ENCODE results near the gene CTTNBP2. TPM values are rescaled to one million over a fixed set of nuclear protein-coding genes. Genes with fewer than 3 reads are reported as not detected.

Gene CTTNBP2
- total RNA-seq, 1 experiment from 2014 or later = 17.6 TPM

DNA sequence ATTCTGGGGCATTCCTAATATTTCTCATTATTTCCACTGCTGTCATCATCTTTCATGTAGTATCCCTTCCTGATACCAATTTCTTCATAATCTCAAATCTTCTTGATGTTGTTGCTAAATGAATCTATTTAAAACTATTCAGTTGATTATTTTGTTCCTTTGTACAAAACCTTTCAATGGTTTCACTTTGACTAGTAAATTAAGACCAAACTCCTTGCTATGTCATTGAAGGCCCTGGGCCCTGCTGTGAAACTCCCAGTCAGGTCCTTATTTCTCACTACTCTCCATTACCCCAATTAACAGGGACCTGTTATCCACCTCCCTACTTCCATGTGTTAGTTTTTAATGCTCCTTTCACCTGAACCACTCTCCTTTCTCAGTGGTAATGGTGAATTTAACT, 97.0 kb downstream of the CTTNBP2 start:
- Histone ChIP-seq H3K23me2 (ENCODE audit: insufficient read length, low read depth, low read length, poor library complexity, severe bottlenecking) (no peaks in the 10 kb centered on the region), H3K4ac (ENCODE audit: low read depth, low read length) (no peak overlapping the region), H3K4me1 (ENCODE audit: insufficient read depth, low read length) (no peaks in the 10 kb centered on the region), H2BK5ac (ENCODE audit: insufficient read length, low read length) (no peak overlapping the region), H2BK12ac (ENCODE audit: insufficient read length, low read depth, low read length) (no peak overlapping the region), H2AFZ (ENCODE audit: low read length) (no peak overlapping the region), H3K27me3 (ENCODE audit: insufficient read depth, low read length) (no peaks in the 10 kb centered on the region), H2AK5ac (ENCODE audit: insufficient read length, low read length) (no peak overlapping the region), H3T11ph (ENCODE audit: low read length) (no peak overlapping the region), H3K79me2 (ENCODE audit: insufficient read depth, low read length) (no peaks in the 10 kb centered on the region), H3K27ac (ENCODE audit: insufficient read length, low read depth, low read length) (no peak overlapping the region), H2BK15ac (ENCODE audit: low read depth, low read length) (no peak overlapping the region), H3K18ac (ENCODE audit: insufficient read length, low read depth, low read length) (no peak overlapping the region), H2BK120ac (ENCODE audit: low read depth, low read length, poor library complexity, severe bottlenecking) (no peak overlapping the region), H4K8ac (replicated peaks; ENCODE audit: insufficient read length, low read depth, low read length) (no peak overlapping the region), H3K23ac (ENCODE audit: insufficient read length, low read depth, low read length) (no peak overlapping the region), H3K4me2 (ENCODE audit: insufficient read depth, insufficient read length, low read length) (no peak overlapping the region), H4K91ac (ENCODE audit: insufficient read length, low read depth, low read length) (no peak overlapping the region), H3K9me3 (ENCODE audit: control insufficient read depth, low read depth, low read length) (no peaks in the 10 kb centered on the region), H4K20me1 (ENCODE audit: control insufficient read depth, insufficient read depth, insufficient read length) (no peaks in the 10 kb centered on the region), H2BK20ac (ENCODE audit: low read depth, low read length, poor library complexity, severe bottlenecking) (no peak overlapping the region), H4K5ac (ENCODE audit: insufficient read length, low read depth, low read length) (no peak overlapping the region), H3K14ac (ENCODE audit: insufficient read depth, low read length) (no peak overlapping the region), H3K79me1 (ENCODE audit: insufficient read depth, low read depth, low read length, poor library complexity, severe bottlenecking) (no peaks in the 10 kb centered on the region), H3K56ac (ENCODE audit: insufficient read length, low read depth, low read length) (no peak overlapping the region), H3K9ac (ENCODE audit: extremely low read depth, insufficient read length, low read length) (no peak overlapping the region)
- no peak overlapping the region for H3K27ac Mint-ChIP-seq
- H3K36me3 Mint-ChIP-seq (ENCODE audit: insufficient read depth in 1 of 3, low read depth in 3 of 3) = peaks cover 4 to 35% (median 15%) of the 10 kb centered on the region in 3 experiments; a peak in 6 of 7 replicates
- no peaks in the 10 kb centered on the region for H3K27me3 Mint-ChIP-seq (ENCODE audit: low read depth)
- DNase-seq = no peak
- H3K9me3 Mint-ChIP-seq = no peaks in the 10 kb centered on the region
- no peaks in the 10 kb centered on the region for H3K4me1 Mint-ChIP-seq
- TF ChIP-seq, protein P1, sequence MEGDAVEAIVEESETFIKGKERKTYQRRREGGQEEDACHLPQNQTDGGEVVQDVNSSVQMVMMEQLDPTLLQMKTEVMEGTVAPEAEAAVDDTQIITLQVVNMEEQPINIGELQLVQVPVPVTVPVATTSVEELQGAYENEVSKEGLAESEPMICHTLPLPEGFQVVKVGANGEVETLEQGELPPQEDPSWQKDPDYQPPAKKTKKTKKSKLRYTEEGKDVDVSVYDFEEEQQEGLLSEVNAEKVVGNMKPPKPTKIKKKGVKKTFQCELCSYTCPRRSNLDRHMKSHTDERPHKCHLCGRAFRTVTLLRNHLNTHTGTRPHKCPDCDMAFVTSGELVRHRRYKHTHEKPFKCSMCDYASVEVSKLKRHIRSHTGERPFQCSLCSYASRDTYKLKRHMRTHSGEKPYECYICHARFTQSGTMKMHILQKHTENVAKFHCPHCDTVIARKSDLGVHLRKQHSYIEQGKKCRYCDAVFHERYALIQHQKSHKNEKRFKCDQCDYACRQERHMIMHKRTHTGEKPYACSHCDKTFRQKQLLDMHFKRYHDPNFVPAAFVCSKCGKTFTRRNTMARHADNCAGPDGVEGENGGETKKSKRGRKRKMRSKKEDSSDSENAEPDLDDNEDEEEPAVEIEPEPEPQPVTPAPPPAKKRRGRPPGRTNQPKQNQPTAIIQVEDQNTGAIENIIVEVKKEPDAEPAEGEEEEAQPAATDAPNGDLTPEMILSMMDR (conservative IDR thresholded peaks at IDR 0.05) = no peak
- no peak overlapping the region for H3K4me3 Mint-ChIP-seq
